Stimulated activated CD8-positive, alpha-beta memory T cell treated with anti-CD3 and anti-CD28 coated beads, Interleukin-12 subunit alpha, Interleukin-12 subunit beta, amount 100 ng/mL, for 24 hours (primary cell): ENCODE measurements around the gene LRRC17.

Experiments
- DNase-seq: peaks from one replicate; pipeline ENCODE4 v3.0.0-alpha.2; 2020; ENCODE audit errors: extremely low read depth

Gene LRRC17

DNA sequence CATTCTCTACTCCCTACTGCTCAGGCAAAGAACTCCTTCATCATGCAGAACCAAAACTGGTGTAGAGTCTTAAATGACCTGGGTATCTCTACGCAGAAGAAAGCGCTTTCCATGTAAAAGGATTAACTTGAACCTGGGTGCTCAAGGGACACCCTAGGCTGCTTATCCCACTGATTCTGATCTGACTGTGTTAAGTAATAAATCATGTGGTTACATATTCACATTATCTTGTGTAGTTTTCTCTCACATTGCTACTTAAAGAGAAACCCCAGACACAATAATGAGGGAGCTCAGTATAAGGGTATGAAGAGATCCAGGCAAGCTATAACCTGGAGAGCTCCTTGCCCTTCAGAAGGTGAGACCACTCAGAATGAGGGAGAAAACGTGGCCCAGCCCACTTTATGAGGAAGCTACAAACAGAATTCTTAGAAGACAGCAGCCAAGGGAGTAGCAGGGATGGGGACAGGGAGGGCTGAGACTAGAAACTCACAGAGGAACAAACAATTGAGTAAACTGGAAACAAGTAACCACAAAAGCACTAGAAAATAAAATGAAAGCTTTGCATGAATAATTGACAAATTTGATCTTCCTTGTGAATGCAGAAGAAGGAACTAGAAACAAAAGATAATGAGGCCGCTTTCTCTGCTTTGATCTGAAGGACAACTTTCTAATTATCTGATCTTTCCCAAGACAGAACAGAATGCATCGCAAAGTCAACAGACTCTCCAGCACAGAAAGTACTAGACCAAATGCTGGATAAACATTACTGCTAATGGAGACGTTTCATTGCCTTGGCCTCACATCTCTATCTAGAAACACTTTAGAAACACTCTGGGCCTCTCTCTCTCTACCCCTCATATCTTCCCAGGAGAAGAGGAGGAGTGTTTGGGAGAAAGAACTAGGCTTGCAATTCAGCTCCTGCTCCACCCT lies 76.1 kb downstream of the LRRC17 start:
- DNase-seq, result no peak

DNA sequence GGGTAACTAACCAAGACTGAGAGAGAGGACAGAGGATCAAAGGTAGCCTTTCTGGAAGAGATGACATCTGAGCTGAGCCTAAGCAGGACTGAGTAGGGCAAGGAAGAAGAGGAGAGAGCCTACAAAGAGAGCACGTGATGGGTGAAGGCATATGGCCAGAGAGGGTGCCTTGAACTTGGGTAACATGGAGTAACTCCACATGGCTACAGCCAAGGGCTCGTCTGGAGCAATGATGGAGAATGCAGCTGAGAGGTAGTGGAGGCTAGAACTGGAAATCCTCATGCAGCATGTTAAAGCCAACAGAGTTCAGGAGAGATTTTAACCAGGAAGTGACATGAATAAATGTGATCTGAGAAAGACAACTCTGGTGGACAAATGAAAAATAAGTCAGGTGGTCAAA lies 77.8 kb downstream of the LRRC17 start:
- DNase-seq, result no peak

DNA sequence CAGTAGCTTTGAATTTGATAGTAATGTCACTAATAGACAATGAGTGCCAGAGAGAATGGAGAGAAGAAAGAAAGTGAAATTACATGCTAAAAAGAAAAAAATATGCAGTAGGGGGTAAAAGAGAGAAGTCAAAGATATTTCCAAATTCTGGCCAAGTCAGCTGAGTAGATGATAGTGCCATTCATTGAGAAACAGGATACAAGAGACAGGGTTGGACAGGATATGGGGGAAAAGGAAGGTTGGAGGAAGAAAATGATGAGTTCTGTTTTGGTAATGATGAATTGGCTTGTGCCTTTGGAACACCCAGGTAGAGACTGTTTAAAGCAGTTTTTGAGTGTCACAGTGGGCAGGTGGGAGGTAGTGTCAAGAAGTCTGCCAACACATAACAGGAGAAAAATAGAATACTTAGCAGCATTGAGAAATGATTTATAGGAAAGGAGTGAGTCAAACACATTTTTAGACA lies 78.3 kb downstream of the LRRC17 start:
- no peak for DNase-seq

DNA sequence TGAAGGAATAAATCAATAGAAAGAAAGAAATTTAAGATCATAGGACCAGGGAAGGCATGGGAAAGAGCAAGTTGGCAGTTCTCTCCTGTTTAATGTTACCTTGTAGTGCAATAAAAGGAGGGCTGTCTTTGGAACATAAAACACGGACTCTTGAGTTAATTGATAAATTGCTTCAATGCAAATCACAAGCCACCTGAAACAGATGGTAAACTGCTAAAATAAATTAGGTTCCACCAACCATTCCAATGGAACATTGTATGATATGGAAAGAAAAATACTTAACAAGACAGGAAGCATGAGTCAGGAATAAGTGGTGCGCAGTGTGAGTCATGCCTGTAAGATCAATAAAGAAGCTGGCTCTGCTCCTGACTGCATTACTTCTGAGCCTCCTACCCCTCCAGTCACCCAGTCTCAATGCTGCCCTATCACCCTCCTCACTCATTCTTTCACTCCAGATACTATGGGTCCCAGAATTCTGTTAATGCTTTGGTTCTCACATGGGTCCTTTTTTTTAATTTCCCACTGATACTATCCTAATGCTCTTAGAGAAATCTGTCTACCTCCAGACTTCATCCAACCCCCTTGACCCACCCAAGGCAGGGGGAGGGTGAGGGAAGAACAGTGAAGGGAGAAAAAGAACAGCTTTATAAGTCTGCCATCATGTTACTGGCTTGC lies 78.9 kb downstream of the LRRC17 start:
- no peak for DNase-seq

DNA sequence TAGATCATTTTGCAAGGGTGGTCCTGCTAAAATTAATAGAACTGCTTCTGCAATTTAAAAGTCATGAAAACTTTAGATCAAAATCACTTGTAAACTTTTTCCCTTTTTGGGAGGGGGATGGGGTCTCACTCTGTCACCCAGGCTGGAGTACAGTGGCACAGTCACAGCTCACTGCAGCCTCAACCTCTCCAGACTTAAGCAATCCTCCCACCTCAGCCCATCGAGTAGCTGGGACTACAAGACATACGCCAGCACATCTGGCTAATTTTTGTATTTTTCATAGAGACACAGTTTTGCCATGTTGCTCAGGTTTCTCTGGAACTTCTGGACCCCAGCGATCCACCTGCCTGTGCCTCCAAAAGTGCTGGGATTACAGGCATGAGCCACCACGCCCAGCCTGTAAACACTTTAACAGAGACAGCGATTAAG lies 79.7 kb downstream of the LRRC17 start:
- DNase-seq, result no peak

DNA sequence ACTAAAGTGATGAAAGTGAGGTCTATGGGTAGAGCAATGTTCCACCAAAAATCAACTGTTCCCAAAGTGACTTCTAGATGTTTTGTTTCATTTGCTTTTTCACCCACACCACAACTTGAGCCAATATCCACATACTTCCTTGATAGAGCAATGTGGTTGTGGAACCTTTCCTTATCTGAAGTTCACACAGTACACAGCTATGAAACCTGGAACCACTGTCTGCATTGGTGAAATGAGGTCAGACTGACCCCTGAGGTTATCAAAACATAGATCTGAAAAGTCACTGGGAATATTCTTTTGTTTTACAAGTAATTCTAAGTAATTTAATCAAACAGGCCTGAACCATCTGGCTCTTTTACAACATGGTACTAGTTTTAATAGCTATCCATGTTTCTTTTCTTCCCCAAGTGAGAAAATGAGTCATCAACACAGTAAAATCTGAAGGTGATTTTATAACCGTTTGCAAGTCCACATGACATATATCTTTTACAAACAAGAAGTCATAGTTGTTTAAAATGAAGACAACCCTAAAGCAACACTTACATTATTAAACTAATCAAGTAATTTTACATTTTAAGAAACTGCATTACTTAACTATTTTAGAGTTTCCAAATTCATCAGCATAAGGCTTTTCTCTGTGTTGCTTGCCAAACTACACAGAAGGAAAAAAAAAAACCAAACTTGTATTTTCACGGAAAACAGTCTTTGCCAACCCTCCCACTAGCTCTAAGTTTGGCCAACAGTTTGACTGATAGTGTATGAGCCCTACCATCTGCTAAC lies 80.3 kb downstream of the LRRC17 start:
- no peak for DNase-seq

DNA sequence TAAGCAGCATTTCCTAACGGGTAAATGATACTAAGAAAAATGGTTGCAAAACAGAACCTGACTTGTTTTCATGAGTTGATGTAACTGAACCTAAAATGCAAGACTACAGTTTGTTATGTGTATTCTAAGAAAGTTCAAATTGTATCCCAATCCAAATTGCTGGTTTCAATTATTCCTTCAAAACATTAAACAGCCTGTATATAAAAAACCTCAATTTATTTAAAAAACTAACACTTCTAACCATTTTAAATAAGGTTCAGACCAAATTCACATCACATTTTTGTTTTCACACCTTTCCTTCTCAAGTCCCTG lies 80.9 kb downstream of the LRRC17 start:
- DNase-seq, result no peak

DNA sequence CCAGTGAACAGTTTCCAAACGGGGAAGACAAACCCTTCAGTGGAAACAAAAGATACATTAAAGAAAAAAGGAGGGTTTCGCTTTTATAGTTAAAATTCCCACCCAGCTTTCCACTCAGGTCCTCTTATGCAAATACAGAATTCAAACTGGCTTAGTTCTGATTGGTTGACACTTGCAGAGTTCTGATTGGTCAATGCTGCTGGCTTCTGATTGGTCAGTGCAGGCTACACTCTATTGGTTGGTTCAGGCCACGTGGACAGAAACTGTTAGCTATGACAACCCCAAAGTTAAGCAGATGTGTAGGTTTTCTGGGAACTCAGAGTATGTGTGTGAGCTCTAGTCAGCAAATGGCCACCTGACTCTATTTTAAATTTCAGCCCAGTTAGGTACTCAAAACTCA lies 81.8 kb downstream of the LRRC17 start:
- DNase-seq, result no peak
